Neural cell (in vitro differentiated cells): Measurements from ENCODE around the gene LDB3. TPM values are rescaled to one million over a fixed set of nuclear protein-coding genes. Genes with fewer than 3 reads are reported as not detected.

Experiments used
- H2AFZ ChIP-seq: fragments of 200-600, 300-800 bp; sonication (generic), shearing (Covaris generic); 2 replicates; pipeline ENCODE4 v1.6.0; 2014; ENCODE audit warnings: low read depth, mild to moderate bottlenecking, antibody characterized with exemption, low read length, moderate library complexity
- H3F3A ChIP-seq: fragments of 200-600 bp; shearing (Covaris generic); 2 replicates; pipeline ENCODE4 v1.6.1; 2016; ENCODE audit warnings: mild to moderate bottlenecking, moderate library complexity, mixed read lengths, antibody characterized with exemption, low read length; ENCODE audit not compliant: insufficient read depth, poor library complexity, severe bottlenecking
- H3K27ac ChIP-seq: fragments of 200-600, 300-800 bp; sonication (generic), shearing (Covaris generic); 2 replicates; pipeline ENCODE4 v1.5.1; 2014; ENCODE audit warnings: mild to moderate bottlenecking, low read length, moderate library complexity
- H3K27me3 ChIP-seq: fragments of 300-800, 200-600 bp; sonication (generic), shearing (Covaris generic); 2 replicates; pipeline ENCODE4 v1.6.0; 2014; ENCODE audit warnings: mild to moderate bottlenecking, low read depth, low read length, moderate library complexity; ENCODE audit not compliant: insufficient read depth
- H3K36me3 ChIP-seq: fragments of 300-800, 200-600 bp; sonication (generic), shearing (Covaris generic); 2 replicates; pipeline ENCODE4 v1.5.1; 2014; ENCODE audit warnings: mild to moderate bottlenecking, antibody characterized with exemption, low read length, moderate library complexity; ENCODE audit not compliant: insufficient read depth
- H3K4me2 ChIP-seq: fragments of 300-800, 200-600 bp; sonication (generic), shearing (Covaris generic); 2 replicates; pipeline ENCODE4 v1.6.0; 2014; ENCODE audit warnings: mild to moderate bottlenecking, low read length
- H3K4me3 ChIP-seq: fragments of 300-800, 200-600 bp; sonication (generic), shearing (Covaris generic); 2 replicates; pipeline ENCODE4 v1.5.1; 2014; ENCODE audit warnings: mild to moderate bottlenecking, low read length, moderate library complexity
- H3K79me2 ChIP-seq: fragments of 200-600 bp; shearing (Covaris generic); replicated peaks from 2 replicates; pipeline ENCODE4 v1.6.0; 2014; ENCODE audit warnings: mild to moderate bottlenecking, low read length, moderate library complexity; ENCODE audit not compliant: insufficient read depth
- H3K9ac ChIP-seq: fragments of 300-800, 200-600 bp; sonication (generic), shearing (Covaris generic); 2 replicates; pipeline ENCODE4 v1.6.1; 2016; ENCODE audit warnings: mild to moderate bottlenecking, low read length, mixed read lengths
- H3K9me2 ChIP-seq: fragments of 200-600 bp; shearing (Covaris generic); 2 replicates; pipeline ENCODE4 v1.6.1; 2016; ENCODE audit warnings: mild to moderate bottlenecking, low read length, mixed read lengths; ENCODE audit not compliant: insufficient read depth
- H3K9me3 ChIP-seq: fragments of 200-600, 300-800 bp; sonication (generic), shearing (Covaris generic); 2 replicates; pipeline ENCODE4 v1.6.1; 2016; ENCODE audit warnings: mild to moderate bottlenecking, mixed run types, low read length, moderate library complexity, mixed read lengths
- H4K20me1 ChIP-seq: fragments of 200-600 bp; shearing (Covaris generic); 2 replicates; pipeline ENCODE4 v1.6.1; 2016; ENCODE audit warnings: mild to moderate bottlenecking, mixed run types; ENCODE audit not compliant: insufficient read depth
- EP300 ChIP-seq: fragments of 450-650 bp; conservative IDR thresholded peaks from 2 replicates; pipeline ENCODE4 v1.6.1; 2014; ENCODE audit warnings: antibody characterized with exemption, mild to moderate bottlenecking, moderate library complexity; ENCODE audit not compliant: poor library complexity, severe bottlenecking
- EZH2 ChIP-seq: fragments of 200-600, 300-800 bp; shearing (Covaris generic), sonication (generic); IDR thresholded peaks from 2 replicates; pipeline ENCODE4 v1.6.1; 2014; ENCODE audit warnings: antibody characterized with exemption, low read length, borderline replicate concordance, mild to moderate bottlenecking; ENCODE audit not compliant: insufficient read depth, poor library complexity, severe bottlenecking
- MXI1 ChIP-seq: fragments of 450-650 bp; conservative IDR thresholded peaks from 2 replicates; pipeline ENCODE4 v1.6.1; 2014; ENCODE audit warnings: antibody characterized with exemption, mild to moderate bottlenecking; ENCODE audit not compliant: poor library complexity, severe bottlenecking
- POLR2AphosphoS5 ChIP-seq: IDR thresholded peaks from 2 replicates; pipeline ENCODE4 v1.6.1; 2012
- RAD21 ChIP-seq: fragments of 450-650 bp; conservative IDR thresholded peaks from 2 replicates; pipeline ENCODE4 v1.6.1; 2014; ENCODE audit warnings: antibody characterized with exemption, mild to moderate bottlenecking, moderate library complexity
- SMC3 ChIP-seq: fragments of 450-650 bp; conservative IDR thresholded peaks from 2 replicates; pipeline ENCODE4 v1.6.1; 2014; ENCODE audit warnings: antibody characterized with exemption, mild to moderate bottlenecking, moderate library complexity; ENCODE audit not compliant: poor library complexity
- TAF1 ChIP-seq: IDR thresholded peaks from 2 replicates; pipeline ENCODE4 v1.6.1; 2012; ENCODE audit warnings: low read depth
- polyA plus RNA-seq: library from polyadenylated mRNA; depleted of rRNA; stranded (reverse); fragments of >200 nt; gene quantifications from 2 replicates; pipeline ENCODE4 v1.2.3, GENCODE V29; 2014
- TF ChIP-seq, protein P1 (sequence below): fragments of 450-650 bp; IDR thresholded peaks from 2 replicates; pipeline ENCODE4 v1.5.1; 2014; ENCODE audit warnings: antibody characterized with exemption, mild to moderate bottlenecking, moderate library complexity; ENCODE audit not compliant: poor library complexity, severe bottlenecking
- TF ChIP-seq, protein P2 (sequence below): IDR thresholded peaks from 2 replicates; pipeline ENCODE4 v1.6.1; 2012; ENCODE audit warnings: borderline replicate concordance

Gene LDB3
- polyA plus RNA-seq, 1 donor from 2014 or later = 0.12 TPM

DNA sequence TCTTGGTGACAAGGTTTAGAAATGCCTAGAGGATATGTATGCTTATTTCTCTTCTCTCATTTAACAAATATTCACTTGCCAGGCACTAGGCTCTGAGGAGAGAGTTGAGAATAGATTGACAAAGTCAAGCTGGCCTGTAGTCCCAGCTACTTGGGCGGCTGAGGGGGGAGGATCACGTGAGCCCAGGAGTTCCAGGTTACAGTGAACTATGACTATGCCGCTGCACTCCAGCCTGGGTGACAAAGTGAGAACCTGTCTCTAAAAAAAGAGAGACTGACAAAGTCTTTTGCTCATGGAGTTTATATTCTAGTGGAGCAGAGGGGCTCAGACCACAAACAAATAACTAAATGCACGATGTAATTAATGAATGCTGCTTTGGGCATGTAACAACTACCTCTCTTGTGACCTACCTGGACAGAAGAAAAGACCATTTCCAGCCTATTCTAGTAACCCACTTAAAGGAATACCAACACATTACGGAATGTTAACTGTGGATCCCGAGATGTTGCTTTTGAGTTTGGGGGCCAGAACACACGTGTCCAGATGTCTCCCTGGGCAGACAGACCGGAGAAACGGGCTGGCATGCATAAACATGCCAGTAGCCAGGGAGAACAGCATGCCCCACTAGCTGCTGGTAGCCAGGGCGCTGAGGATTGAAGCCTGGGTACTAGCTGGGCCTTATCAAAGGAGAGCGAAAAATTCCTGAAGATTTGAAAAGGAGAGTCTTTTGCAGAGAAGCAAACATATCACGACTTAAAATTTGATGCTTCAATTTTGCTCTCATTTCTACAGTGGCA, 85.5 kb downstream of the LDB3 start:
- Histone ChIP-seq H3F3A (no peaks in the 10 kb centered on the region), H4K20me1 (no peaks in the 10 kb centered on the region), H3K36me3 (no peaks in the 10 kb centered on the region), H3K4me3 (peak overlapping the region; percentile 93), H3K79me2 (peaks cover 24% of the 10 kb centered on the region), H3K9me2 (no peaks in the 10 kb centered on the region), H2AFZ (no peak overlapping the region), H3K9ac (no peak overlapping the region), H3K27ac (no peak overlapping the region), H3K4me2 (no peak overlapping the region), H3K27me3 (no peaks in the 10 kb centered on the region), H3K9me3 (no peaks in the 10 kb centered on the region)
- no peak for TF ChIP-seq EP300
- TF ChIP-seq, protein P1, sequence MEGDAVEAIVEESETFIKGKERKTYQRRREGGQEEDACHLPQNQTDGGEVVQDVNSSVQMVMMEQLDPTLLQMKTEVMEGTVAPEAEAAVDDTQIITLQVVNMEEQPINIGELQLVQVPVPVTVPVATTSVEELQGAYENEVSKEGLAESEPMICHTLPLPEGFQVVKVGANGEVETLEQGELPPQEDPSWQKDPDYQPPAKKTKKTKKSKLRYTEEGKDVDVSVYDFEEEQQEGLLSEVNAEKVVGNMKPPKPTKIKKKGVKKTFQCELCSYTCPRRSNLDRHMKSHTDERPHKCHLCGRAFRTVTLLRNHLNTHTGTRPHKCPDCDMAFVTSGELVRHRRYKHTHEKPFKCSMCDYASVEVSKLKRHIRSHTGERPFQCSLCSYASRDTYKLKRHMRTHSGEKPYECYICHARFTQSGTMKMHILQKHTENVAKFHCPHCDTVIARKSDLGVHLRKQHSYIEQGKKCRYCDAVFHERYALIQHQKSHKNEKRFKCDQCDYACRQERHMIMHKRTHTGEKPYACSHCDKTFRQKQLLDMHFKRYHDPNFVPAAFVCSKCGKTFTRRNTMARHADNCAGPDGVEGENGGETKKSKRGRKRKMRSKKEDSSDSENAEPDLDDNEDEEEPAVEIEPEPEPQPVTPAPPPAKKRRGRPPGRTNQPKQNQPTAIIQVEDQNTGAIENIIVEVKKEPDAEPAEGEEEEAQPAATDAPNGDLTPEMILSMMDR = no peak
- TF ChIP-seq SMC3 = no peak
- no peak for TF ChIP-seq MXI1
- TF ChIP-seq POLR2AphosphoS5 = no peak

DNA sequence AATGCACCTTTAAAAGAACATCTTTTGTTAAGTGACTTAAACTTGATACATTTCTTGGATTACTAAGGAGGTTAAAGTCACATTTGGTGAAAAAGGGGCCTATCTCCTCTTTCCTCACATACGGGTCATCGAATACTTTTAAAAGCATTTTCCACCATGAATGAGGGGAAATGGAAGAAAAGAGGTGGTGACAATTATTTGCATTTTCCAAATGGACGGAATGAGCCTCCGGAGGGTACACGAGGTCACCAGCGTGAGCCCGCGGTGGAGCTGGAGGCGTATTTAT, 87.1 kb downstream of the LDB3 start:
- H3K9me3 ChIP-seq = no peaks in the 10 kb centered on the region
- H3K9me2 ChIP-seq = no peaks in the 10 kb centered on the region
- peak overlapping the region; percentile 93 for H3K4me3 ChIP-seq
- no peaks in the 10 kb centered on the region for H3K36me3 ChIP-seq
- peaks cover 40% of the 10 kb centered on the region for H3K79me2 ChIP-seq
- H4K20me1 ChIP-seq = no peaks in the 10 kb centered on the region
- H3K27ac ChIP-seq = peak overlapping the region; percentile 97
- no peaks in the 10 kb centered on the region for H3F3A ChIP-seq
- H3K27me3 ChIP-seq = no peaks in the 10 kb centered on the region
- no peak for TF ChIP-seq EP300
- TF ChIP-seq RAD21 = no peak
- no peak for TF ChIP-seq POLR2AphosphoS5
- TF ChIP-seq, protein P1 = no peak
- peak overlapping the region; percentile 94 for H3K4me2 ChIP-seq
- H2AFZ ChIP-seq = peak overlapping the region; percentile 92
- peak overlapping the region; percentile 97 for H3K9ac ChIP-seq

DNA sequence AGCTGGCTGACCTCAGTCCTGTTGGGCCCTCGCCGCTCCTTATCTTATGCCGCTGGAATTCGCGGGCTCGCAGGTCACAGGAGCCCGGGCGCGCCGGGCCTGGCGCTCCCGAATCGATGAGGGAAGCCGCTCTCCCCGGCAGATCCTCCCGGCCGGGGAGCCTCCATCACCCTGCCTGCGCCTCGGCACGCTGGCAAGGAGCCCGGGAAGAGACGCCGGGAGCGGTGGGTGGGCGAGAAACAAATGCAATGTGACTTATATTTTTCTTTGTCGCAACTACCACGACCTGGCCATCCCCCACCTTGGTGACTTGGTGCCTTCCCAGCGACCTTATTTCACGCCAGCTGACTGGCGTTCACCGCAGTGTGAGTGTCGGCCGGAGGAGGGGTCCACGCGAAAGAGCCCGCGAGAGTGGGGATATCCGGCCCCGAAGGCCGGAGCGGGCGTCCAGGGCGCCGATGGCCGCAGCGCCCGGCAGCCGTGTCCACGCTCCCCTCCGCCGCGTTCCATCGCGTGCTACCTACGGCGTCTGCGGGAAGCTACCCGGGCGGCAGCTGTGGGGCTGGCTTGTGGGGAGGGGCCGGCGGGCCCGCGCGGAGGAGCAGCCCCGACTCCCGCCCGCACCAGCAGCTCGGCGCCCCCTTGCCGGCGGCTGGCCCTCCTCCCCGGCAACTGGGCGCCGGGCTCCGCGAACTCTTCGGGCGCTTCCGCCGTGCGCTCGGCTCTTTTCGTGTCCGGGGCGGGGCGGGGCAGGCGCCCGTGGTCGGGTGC, 87.6 kb downstream of the LDB3 start:
- Histone ChIP-seq H3K79me2 (peaks cover 45% of the 10 kb centered on the region), H3K9me2 (no peaks in the 10 kb centered on the region), H3F3A (no peaks in the 10 kb centered on the region), H3K4me3 (peak overlapping the region; percentile 93), H3K9me3 (no peaks in the 10 kb centered on the region), H3K36me3 (no peaks in the 10 kb centered on the region), H3K27me3 (no peaks in the 10 kb centered on the region), H3K27ac (peak overlapping the region; percentile 97), H3K4me2 (peak overlapping the region; percentile 94), H3K9ac (peak overlapping the region; percentile 97), H2AFZ (peak overlapping the region; percentile 92), H4K20me1 (no peaks in the 10 kb centered on the region)
- TF ChIP-seq, protein P1 = no peak
- TF ChIP-seq SMC3 = no peak
- TF ChIP-seq TAF1 = peak; percentile 69
- peak; percentile 21 for TF ChIP-seq RAD21
- TF ChIP-seq EZH2 = no peak
- peak; percentile 55 for TF ChIP-seq EP300
- TF ChIP-seq, protein P2, sequence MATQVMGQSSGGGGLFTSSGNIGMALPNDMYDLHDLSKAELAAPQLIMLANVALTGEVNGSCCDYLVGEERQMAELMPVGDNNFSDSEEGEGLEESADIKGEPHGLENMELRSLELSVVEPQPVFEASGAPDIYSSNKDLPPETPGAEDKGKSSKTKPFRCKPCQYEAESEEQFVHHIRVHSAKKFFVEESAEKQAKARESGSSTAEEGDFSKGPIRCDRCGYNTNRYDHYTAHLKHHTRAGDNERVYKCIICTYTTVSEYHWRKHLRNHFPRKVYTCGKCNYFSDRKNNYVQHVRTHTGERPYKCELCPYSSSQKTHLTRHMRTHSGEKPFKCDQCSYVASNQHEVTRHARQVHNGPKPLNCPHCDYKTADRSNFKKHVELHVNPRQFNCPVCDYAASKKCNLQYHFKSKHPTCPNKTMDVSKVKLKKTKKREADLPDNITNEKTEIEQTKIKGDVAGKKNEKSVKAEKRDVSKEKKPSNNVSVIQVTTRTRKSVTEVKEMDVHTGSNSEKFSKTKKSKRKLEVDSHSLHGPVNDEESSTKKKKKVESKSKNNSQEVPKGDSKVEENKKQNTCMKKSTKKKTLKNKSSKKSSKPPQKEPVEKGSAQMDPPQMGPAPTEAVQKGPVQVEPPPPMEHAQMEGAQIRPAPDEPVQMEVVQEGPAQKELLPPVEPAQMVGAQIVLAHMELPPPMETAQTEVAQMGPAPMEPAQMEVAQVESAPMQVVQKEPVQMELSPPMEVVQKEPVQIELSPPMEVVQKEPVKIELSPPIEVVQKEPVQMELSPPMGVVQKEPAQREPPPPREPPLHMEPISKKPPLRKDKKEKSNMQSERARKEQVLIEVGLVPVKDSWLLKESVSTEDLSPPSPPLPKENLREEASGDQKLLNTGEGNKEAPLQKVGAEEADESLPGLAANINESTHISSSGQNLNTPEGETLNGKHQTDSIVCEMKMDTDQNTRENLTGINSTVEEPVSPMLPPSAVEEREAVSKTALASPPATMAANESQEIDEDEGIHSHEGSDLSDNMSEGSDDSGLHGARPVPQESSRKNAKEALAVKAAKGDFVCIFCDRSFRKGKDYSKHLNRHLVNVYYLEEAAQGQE = peak; percentile 46
- TF ChIP-seq MXI1 = peak; percentile 76
- TF ChIP-seq POLR2AphosphoS5 = peak; percentile 83
